Measurements from ENCODE around the gene SNX11. TPM values are rescaled to one million over a fixed set of nuclear protein-coding genes. Genes with fewer than 3 reads are reported as not detected.

SNX11 gene, protein sequence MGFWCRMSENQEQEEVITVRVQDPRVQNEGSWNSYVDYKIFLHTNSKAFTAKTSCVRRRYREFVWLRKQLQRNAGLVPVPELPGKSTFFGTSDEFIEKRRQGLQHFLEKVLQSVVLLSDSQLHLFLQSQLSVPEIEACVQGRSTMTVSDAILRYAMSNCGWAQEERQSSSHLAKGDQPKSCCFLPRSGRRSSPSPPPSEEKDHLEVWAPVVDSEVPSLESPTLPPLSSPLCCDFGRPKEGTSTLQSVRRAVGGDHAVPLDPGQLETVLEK
- total RNA-seq = 10 to 100 TPM; 43.3 to 45.2 TPM
- polyA plus RNA-seq = 26.5 TPM

DNA sequence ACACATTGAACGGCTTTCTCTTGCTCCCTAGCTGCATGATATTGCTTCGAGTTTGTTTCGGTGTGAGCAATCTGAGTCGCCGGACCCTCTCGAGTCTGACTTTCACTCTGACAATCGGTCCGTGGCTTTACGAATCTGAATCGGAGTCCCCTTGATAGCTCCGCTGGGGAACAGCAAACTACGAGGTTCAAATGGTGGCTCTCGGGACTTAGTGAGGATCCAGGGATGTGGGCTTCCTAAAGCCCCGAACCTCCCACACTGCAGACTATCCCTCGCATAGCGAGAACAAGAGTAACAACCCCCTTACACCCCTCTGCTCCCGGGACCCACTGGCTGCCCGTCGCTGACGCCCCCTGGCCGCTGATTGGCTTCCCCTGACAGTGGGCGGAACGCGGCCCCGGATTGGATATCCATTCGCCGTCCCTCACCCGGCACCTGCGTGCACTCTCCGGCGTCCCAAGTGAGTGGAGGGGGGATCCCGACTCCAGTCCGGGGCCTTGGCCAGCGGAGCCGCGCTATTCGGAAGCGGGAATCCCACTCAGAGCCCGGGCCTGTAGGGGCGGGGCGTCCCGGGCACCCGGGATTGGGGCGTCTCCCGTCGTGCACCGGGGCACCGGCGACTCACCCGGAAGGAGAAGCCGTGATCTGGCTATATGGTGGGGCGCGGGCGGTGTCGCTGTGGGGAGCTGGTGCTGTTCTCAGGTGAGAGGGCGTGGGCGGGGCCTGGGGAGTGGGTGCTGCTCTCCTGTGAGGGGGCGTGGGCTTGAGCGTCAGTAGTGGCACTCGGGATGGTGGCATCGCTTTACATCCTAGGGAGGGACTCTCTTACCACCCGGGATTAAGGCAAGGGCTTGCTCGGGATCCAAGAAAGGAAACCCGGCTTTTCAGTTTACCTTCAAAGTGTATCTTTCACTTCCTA lies at the start of gene SNX11:
SNX11 (plus strand) TSS at position 630 of the 919 bp plus-strand sequence. CDS start 4,278 bp downstream, outside the sequence.
- Mint-ChIP-seq H3K9me3 (no peaks in the 10 kb centered on the region), H3K36me3 (peaks cover 0 to 15% (median 2%) of the 10 kb centered on the region in 3 donors), H3K27ac (peak within 1 kb of the TSS; percentile 86 to 97 (median 92)), H3K4me1 (peaks cover 51 to 70% (median 66%) of the 10 kb centered on the region in 3 donors), H3K27me3 (peaks cover 0 to 2% of the 10 kb centered on the region in 2 donors), H3K4me3 (peak within 1 kb of the TSS; percentile 92 to 100 (median 97))
- H3K4me1 ChIP-seq (ENCODE audit: insufficient read depth, low read length) = peaks cover 17% of the 10 kb centered on the region
- peak within 1 kb of the TSS; percentile 80 for H3K27ac ChIP-seq (ENCODE audit: low read depth, low read length)
- peak; percentile 90 to 96 (median 95) for DNase-seq
- no peaks in the 10 kb centered on the region for H3K36me3 ChIP-seq (ENCODE audit: insufficient read depth, low read length)
- no peaks in the 10 kb centered on the region for H3K27me3 ChIP-seq (ENCODE audit: insufficient read depth, low read length, poor library complexity, severe bottlenecking)
- ChIA-PET POLR2A (interaction anchor here (0.6 to 2.2 kb wide), 5 partner anchors 10 to 785 kb away, joined by 3 to 17 read pairs (median 5); partner anchors contain the start of genes NFE2L1 and PNPO), CTCF (interaction anchor here (0.8 to 4.2 kb wide), 9 partner anchors 9 to 266 kb away, joined by 3 to 23 read pairs (median 4); partner anchors contain the start of gene NFE2L1)
- no peaks in the 10 kb centered on the region for H3K9me3 ChIP-seq (ENCODE audit: low read length)
- H3K4me3 ChIP-seq (ENCODE audit: low read length) = peak within 1 kb of the TSS; percentile 96

DNA sequence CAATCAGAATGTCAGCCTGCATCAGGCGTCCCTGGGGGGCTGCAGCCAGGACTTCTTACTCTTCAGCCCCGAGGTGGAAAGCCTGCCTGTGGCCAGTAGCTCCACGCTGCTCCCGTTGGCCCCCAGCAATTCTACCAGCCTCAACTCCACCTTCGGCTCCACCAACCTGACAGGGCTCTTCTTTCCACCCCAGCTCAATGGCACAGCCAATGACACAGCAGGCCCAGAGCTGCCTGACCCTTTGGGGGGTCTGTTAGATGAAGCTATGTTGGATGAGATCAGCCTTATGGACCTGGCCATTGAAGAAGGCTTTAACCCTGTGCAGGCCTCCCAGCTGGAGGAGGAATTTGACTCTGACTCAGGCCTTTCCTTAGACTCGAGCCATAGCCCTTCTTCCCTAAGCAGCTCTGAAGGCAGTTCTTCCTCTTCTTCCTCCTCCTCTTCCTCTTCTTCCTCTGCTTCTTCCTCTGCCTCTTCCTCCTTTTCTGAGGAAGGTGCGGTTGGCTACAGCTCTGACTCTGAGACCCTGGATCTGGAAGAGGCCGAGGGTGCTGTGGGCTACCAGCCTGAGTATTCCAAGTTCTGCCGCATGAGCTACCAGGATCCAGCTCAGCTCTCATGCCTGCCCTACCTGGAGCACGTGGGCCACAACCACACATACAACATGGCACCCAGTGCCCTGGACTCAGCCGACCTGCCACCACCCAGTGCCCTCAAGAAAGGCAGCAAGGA lies 49.0 kb upstream of the SNX11 start:
- ChIA-PET CTCF (interaction anchor here (0.9 to 1.4 kb wide), 4 partner anchors 16 to 32 kb away, joined by 3 to 4 read pairs (median 4); no protein-coding TSS in a partner anchor), POLR2A (interaction anchor here (1.5 kb wide), 1 partner anchor 11 kb away, joined by 7 read pairs; the partner anchor contains the start of gene NFE2L1)
- no peak overlapping the region for H3K27ac Mint-ChIP-seq
- H3K4me3 Mint-ChIP-seq = no peak overlapping the region
- no peak overlapping the region for H3K4me3 ChIP-seq (ENCODE audit: low read length)
- H3K36me3 Mint-ChIP-seq = peaks cover 0 to 81% (median 20%) of the 10 kb centered on the region in 3 donors
- H3K27me3 ChIP-seq (ENCODE audit: insufficient read depth, low read length, poor library complexity, severe bottlenecking) = no peaks in the 10 kb centered on the region
- H3K27ac ChIP-seq (ENCODE audit: low read depth, low read length) = no peak overlapping the region
- peaks cover 52% of the 10 kb centered on the region for H3K36me3 ChIP-seq (ENCODE audit: insufficient read depth, low read length)
- no peaks in the 10 kb centered on the region for H3K9me3 ChIP-seq (ENCODE audit: low read length)
- H3K4me1 Mint-ChIP-seq = peaks cover 16 to 17% (median 16%) of the 10 kb centered on the region in 3 donors
- H3K27me3 Mint-ChIP-seq = no peaks in the 10 kb centered on the region
- DNase-seq = no peak
- H3K9me3 Mint-ChIP-seq = no peaks in the 10 kb centered on the region
- peaks cover 2% of the 10 kb centered on the region for H3K4me1 ChIP-seq (ENCODE audit: insufficient read depth, low read length)

DNA sequence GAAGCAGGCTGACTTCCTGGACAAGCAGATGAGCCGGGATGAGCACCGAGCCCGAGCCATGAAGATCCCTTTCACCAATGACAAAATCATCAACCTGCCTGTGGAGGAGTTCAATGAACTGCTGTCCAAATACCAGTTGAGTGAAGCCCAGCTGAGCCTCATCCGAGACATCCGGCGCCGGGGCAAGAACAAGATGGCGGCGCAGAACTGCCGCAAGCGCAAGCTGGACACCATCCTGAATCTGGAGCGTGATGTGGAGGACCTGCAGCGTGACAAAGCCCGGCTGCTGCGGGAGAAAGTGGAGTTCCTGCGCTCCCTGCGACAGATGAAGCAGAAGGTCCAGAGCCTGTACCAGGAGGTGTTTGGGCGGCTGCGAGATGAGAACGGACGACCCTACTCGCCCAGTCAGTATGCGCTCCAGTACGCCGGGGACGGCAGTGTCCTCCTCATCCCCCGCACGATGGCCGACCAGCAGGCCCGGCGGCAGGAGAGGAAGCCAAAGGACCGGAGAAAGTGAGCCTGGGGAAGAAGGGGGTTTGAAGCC lies 48.4 kb upstream of the SNX11 start:
- CTCF ChIA-PET = interaction anchor here (1.2 kb wide), 1 partner anchor 33 kb away, joined by 4 read pairs; no protein-coding TSS in a partner anchor
- Mint-ChIP-seq H3K27ac (no peak overlapping the region), H3K36me3 (peaks cover 0 to 82% (median 21%) of the 10 kb centered on the region in 3 donors), H3K9me3 (no peaks in the 10 kb centered on the region), H3K4me1 (peaks cover 14 to 16% (median 16%) of the 10 kb centered on the region in 3 donors), H3K4me3 (no peak overlapping the region), H3K27me3 (no peaks in the 10 kb centered on the region)
- POLR2A ChIA-PET = interaction anchor here (1.5 kb wide), 1 partner anchor 11 kb away, joined by 7 read pairs; the partner anchor contains the start of gene NFE2L1
- Histone ChIP-seq H3K4me3 (ENCODE audit: low read length) (no peak overlapping the region), H3K9me3 (ENCODE audit: low read length) (no peaks in the 10 kb centered on the region), H3K36me3 (ENCODE audit: insufficient read depth, low read length) (peaks cover 52% of the 10 kb centered on the region), H3K27ac (ENCODE audit: low read depth, low read length) (no peak overlapping the region), H3K27me3 (ENCODE audit: insufficient read depth, low read length, poor library complexity, severe bottlenecking) (no peaks in the 10 kb centered on the region), H3K4me1 (ENCODE audit: insufficient read depth, low read length) (no peaks in the 10 kb centered on the region)
- no peak for DNase-seq

DNA sequence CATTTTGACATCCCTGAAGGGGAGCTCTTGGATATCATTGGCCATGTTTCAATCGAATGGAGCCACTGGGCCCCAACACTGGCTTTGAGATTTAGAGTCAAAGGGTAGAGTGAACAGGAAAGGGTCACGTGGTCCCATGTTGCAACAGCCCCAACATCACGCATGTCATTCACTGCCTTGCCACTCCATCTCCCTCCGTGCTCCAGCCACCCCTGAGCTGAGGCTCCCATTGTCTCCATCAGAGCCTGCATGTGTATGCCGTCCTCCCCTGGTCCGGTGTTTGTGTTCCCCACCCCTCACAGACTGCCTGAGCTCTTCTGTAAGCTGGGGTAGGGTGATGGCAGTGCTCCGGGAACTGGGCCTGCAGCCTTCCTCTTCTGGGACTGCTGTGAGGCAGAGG lies 47.3 kb upstream of the SNX11 start:
- H3K4me3 ChIP-seq (ENCODE audit: low read length) = no peak overlapping the region
- no peak overlapping the region for H3K27ac ChIP-seq (ENCODE audit: low read depth, low read length)
- no peaks in the 10 kb centered on the region for H3K9me3 Mint-ChIP-seq
- ChIA-PET CTCF (interaction anchor here (1.9 kb wide), 1 partner anchor 13 kb away, joined by 4 read pairs; no protein-coding TSS in a partner anchor), POLR2A (no interaction called here)
- no peaks in the 10 kb centered on the region for H3K27me3 Mint-ChIP-seq
- no peak overlapping the region for H3K4me3 Mint-ChIP-seq
- no peaks in the 10 kb centered on the region for H3K9me3 ChIP-seq (ENCODE audit: low read length)
- peaks cover 55% of the 10 kb centered on the region for H3K36me3 ChIP-seq (ENCODE audit: insufficient read depth, low read length)
- H3K27ac Mint-ChIP-seq = peak overlapping the region in 2 of 8 donors; percentile 23 to 69
- peaks cover 0 to 88% (median 26%) of the 10 kb centered on the region in 3 donors for H3K36me3 Mint-ChIP-seq
- peaks cover 10 to 13% (median 13%) of the 10 kb centered on the region in 3 donors for H3K4me1 Mint-ChIP-seq
- no peaks in the 10 kb centered on the region for H3K4me1 ChIP-seq (ENCODE audit: insufficient read depth, low read length)
- H3K27me3 ChIP-seq (ENCODE audit: insufficient read depth, low read length, poor library complexity, severe bottlenecking) = no peaks in the 10 kb centered on the region
- DNase-seq = no peak

DNA sequence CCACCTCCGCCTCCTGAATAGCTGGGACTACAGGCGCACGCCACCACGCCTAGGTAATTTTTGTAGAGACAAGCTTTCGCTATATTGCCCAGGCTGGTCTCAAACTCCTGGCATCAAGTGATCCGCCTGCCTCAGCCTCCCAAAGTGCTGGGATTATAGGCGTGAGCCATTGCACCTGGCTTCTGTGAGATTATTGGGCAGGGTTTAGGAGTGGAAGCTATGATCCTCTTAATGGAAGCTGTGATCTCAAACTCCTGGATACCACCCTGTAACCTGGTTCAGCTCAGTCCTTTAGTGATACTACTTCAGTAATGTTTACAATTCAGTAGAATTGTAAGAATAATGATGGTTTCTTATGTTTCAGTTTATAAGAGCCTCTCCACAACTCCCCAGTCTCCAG lies 45.3 kb upstream of the SNX11 start:
- no peak for DNase-seq
- Mint-ChIP-seq H3K9me3 (no peaks in the 10 kb centered on the region), H3K4me3 (no peak overlapping the region), H3K27ac (no peak overlapping the region), H3K27me3 (no peaks in the 10 kb centered on the region), H3K36me3 (peaks cover 0 to 86% (median 21%) of the 10 kb centered on the region in 3 donors), H3K4me1 (peaks cover 0 to 2% (median 0%) of the 10 kb centered on the region in 3 donors)
- ChIA-PET POLR2A (no interaction called here), CTCF (interaction anchor here (0.9 to 1.9 kb wide), 4 partner anchors 11 to 363 kb away, joined by 3 to 4 read pairs (median 3); no protein-coding TSS in a partner anchor)
- H3K9me3 ChIP-seq (ENCODE audit: low read length) = no peaks in the 10 kb centered on the region
- no peaks in the 10 kb centered on the region for H3K27me3 ChIP-seq (ENCODE audit: insufficient read depth, low read length, poor library complexity, severe bottlenecking)
- H3K4me1 ChIP-seq (ENCODE audit: insufficient read depth, low read length) = no peaks in the 10 kb centered on the region
- peaks cover 44% of the 10 kb centered on the region for H3K36me3 ChIP-seq (ENCODE audit: insufficient read depth, low read length)
- no peak overlapping the region for H3K27ac ChIP-seq (ENCODE audit: low read depth, low read length)
- H3K4me3 ChIP-seq (ENCODE audit: low read length) = no peak overlapping the region

DNA sequence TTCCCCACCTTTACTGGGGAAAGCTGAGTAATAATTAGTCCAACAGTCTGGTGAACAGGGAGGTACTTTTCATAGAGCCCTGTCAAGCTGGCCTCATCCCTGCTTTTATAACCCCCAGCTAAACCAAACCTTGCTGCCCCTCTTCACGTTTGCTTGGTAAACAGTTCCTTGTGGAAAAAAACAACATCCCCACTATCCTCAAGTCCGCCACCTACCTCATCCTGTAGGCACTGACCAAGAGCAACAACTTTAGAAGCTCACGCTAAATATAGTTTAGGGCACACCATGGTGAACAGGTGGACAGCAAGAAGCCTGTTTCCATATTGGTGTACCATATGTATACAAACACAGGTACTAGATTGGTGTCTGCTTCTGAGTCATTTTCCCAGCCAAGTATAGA lies 42.9 kb upstream of the SNX11 start:
- Histone ChIP-seq H3K4me3 (ENCODE audit: low read length) (no peak overlapping the region), H3K9me3 (ENCODE audit: low read length) (no peaks in the 10 kb centered on the region), H3K36me3 (ENCODE audit: insufficient read depth, low read length) (peaks cover 20% of the 10 kb centered on the region), H3K4me1 (ENCODE audit: insufficient read depth, low read length) (no peaks in the 10 kb centered on the region), H3K27me3 (ENCODE audit: insufficient read depth, low read length, poor library complexity, severe bottlenecking) (no peaks in the 10 kb centered on the region), H3K27ac (ENCODE audit: low read depth, low read length) (no peak overlapping the region)
- Mint-ChIP-seq H3K4me1 (peaks cover 0 to 2% (median 0%) of the 10 kb centered on the region in 3 donors), H3K27me3 (no peaks in the 10 kb centered on the region), H3K36me3 (peaks cover 0 to 75% (median 13%) of the 10 kb centered on the region in 3 donors), H3K4me3 (no peak overlapping the region), H3K27ac (peak overlapping the region in 2 of 8 donors; percentile 52 to 74), H3K9me3 (no peaks in the 10 kb centered on the region)
- DNase-seq = no peak
- ChIA-PET POLR2A (no interaction called here), CTCF (interaction anchor here (1.3 to 2.1 kb wide), 3 partner anchors 16 to 38 kb away, joined by 4 to 8 read pairs (median 5); no protein-coding TSS in a partner anchor)

DNA sequence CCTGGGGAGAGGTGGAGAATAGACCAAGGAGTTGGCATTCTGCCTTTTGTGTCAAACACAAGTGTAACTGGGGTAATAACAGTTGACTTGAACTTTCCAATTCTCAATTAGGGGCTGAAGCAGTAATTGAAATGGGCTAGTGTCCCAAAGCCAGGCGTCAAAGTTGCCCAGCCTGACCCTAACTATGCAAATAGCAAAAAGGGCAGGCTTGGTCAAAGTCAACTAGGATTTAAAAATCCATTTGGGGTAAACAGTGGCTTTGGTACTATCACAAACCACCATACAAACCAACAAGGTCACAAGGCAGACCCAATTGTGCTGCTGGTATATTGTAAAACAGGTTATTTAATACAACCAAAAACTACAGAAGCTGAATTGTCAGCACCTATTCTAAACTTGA lies 41.4 kb upstream of the SNX11 start:
- no peak overlapping the region for H3K4me3 Mint-ChIP-seq
- H3K27ac Mint-ChIP-seq = peak overlapping the region in 1 of 8 donors; percentile 5
- no peak overlapping the region for H3K27ac ChIP-seq (ENCODE audit: low read depth, low read length)
- H3K27me3 ChIP-seq (ENCODE audit: insufficient read depth, low read length, poor library complexity, severe bottlenecking) = no peaks in the 10 kb centered on the region
- no peaks in the 10 kb centered on the region for H3K4me1 ChIP-seq (ENCODE audit: insufficient read depth, low read length)
- CTCF ChIA-PET = interaction anchor here (1.2 to 3.0 kb wide), 4 partner anchors 14 to 39 kb away, joined by 4 to 10 read pairs (median 6); no protein-coding TSS in a partner anchor
- peaks cover 22% of the 10 kb centered on the region for H3K36me3 ChIP-seq (ENCODE audit: insufficient read depth, low read length)
- peaks cover 0 to 2% (median 0%) of the 10 kb centered on the region in 3 donors for H3K4me1 Mint-ChIP-seq
- no peaks in the 10 kb centered on the region for H3K9me3 ChIP-seq (ENCODE audit: low read length)
- H3K36me3 Mint-ChIP-seq = peaks cover 0 to 74% (median 8%) of the 10 kb centered on the region in 3 donors
- H3K27me3 Mint-ChIP-seq = no peaks in the 10 kb centered on the region
- DNase-seq = no peak
- H3K4me3 ChIP-seq (ENCODE audit: low read length) = no peak overlapping the region
- POLR2A ChIA-PET = no interaction called here
- H3K9me3 Mint-ChIP-seq = no peaks in the 10 kb centered on the region

Measured in CD8-positive, alpha-beta memory T cell (primary cell).